Germinal center (tissue), 1 donor: Measurements from ENCODE around the gene PYY.

Source experiments
- DNase-seq: peaks from one replicate; pipeline ENCODE4 v3.0.0; 2012; ENCODE audit warnings: mixed read lengths, low spot score

PYY gene

DNA sequence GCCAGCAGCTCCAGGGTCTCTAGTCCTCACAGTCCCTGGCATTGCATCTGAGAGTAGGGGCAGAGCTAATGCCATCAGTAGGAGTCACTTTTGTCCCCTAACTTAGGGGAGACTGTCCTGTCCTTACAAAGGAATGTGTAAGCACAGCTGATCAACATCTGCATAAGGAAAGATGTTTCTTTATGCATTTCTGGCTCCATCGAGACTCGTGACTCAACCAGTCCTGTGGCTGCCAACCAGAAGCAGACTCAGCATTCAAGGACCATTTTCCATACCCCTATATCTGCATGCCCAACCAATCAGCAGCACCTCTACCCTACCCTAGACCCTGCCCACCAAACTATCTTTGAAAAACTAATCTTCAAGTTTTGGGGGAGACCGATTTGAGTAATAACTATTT is 38.2 kb downstream of the PYY start:
- DNase-seq, result no peak

DNA sequence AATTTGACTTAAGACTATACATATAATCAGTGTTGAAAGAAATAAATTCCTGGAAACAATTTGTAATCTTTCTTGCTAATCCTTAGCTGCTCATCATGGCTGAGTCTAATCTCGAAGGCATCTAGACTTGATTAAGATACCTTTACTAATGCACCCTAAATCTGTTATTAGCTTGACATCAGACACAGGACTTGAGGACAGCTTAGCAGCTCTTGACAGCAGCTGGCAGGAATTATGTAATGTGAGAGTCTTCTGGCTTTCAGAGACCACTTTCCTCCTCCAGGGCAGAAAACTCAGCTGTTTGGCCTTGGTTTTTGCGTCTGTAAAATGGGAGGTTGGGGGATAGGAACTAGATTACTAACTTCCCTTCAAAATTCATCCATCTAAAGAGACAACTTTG is 39.3 kb downstream of the PYY start:
- DNase-seq, result no peak

DNA sequence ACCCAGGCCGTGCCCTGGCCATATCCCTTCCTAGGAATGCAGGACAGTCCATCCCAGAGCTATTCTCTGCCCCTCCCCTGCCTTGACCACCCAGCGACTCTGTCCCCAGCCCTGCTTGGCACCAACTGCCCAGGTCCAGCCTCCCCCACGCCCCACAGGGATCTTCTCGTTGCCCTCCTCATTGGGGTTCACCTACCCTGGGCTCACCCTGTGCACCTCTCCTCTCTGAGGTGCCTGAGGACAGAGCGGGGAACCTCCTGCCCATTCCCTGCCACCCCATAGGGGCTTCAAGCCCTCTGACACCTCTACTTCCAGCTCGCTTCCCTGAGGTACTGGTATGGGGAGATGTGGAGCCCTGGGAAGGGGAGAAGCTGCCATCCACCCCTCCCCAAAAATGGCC is 40.2 kb downstream of the PYY start:
- no peak for DNase-seq

DNA sequence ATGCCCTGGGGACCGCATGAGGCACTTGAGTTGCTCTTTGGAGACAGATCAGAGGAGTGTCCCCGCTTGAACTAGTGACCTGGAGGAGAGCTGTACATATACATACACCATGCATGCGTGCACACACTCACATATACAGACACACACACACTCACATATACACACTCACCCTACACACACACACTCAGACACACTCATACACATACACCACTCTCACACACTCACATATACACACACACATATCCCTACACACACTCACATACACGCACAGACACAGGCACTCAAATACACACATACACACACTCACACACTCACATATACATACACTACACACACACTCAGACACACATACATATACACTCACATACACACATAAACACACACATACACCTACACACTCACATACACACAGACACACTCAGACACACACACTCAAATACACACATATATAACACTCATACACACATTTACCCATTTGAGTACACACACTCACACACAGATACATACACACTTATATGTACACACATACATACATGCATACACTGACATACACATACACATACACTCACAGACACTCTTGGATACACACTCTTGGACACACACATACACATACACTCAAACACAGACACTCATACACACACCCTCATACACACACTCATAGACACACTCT is 41.0 kb downstream of the PYY start:
- no peak for DNase-seq

DNA sequence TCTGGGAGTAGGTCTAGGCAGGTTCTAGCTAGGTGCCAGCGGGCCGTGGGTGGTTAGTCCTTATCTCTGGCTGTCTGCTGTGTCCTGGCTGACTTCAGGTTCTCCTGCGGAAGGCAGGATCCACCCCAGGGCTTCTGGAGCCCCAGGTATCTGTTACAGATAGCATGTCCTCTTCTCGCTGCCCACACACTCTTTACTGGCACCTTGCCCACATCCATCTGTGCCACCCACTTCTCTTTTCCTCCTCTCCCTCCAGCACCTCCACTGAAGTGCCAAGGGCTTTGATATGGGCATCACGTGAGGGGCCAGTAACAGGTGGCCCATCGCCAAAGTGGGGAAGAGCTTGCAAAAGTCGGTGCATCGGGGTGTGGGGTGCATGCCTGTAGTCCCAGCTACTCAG is 41.8 kb downstream of the PYY start:
- DNase-seq, result no peak

DNA sequence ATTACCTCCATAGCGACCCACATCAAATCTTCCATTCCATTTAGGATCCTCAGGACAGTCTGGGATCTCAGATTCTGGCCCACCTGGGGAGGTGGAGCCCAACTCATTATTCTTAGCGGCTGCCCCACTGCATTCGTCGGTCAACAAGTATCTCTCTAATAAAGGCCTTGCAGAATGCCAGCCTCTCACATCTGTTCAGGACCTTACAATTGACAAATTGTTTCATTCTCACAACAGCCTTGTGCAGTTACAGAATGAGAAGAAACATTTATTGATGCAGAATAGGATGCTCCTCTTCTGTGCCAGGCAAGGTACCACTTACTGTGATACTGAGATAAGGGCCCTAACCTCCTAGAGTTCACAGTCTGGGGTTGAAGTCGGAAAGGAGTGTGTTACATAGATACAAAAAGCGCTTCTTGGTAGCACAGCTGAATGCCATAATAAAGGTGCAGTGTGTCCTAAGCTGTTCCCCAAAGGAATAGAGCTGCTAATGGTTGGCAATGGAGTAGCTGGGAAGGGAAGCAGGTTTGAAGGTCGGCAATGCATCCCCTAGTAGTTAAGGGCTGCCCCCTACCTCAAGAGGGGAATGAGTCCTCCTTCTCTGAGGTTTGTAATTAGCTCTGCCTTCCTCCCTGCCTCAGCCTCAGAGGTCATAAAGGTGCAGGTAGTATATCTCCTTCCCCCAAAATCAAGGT is 44.1 kb downstream of the PYY start:
- no peak for DNase-seq

DNA sequence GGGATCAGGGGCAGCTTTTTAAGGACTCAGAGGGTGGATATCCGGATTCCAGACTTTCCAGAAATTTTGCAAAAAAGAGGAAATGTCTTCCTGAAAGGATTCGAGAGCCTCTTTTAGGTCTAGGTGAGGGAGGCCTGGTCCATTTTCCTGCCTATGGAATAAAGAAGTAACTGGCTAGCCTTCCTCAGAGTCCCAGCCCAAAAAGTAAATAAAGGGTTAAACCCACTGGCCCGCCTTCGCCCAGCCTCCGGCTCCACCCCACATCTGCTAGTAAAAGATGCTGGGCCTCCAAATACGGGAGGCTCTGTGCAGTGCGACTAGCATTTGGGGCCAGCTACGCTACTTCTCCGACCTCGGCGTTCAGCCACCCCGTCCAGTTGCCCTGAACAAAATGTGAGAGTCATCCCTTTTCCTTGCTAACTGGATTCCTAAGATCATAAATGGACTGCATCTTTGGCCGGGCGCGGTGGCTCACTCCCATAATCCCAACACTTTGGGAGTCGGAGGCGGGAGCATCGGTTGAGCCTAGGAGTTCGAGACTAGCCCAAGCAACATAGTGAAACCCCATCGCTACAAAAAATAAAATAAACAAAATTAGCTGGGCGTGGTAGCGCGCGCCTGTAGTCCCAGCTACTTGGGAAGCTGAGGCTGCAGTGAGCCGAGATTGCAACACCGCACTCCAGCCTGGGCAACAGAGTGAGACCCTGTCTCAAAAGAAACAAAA is 45.6 kb downstream of the PYY start:
- peak; percentile 47 for DNase-seq

DNA sequence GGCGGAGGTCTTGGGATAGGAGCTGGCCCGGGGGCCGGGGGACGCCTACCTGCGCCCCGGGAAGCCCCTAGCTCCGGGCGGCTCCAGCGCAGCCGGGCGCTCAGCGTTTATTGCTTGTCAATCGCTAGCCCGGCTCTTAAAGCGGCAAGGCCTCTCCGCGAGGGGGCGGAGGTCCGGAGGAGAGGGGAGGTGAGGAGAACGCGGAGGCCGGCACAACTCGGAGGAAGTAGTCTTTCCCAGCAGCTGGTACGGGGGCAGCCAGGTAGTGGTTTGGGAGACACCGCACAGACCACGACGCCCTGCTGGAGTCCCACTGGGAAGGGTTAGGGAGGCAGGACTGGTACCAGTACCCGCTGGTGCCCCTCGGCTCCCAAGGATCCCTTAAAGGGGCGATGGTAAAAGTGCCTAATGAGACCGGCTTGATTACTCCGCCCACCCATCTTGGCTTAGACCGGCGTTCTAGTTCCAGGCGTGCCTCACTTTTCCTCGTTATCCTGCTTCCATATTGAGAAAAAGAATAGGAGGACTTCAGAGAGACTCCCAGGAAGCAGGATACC is 46.2 kb downstream of the PYY start, which contains the start of gene MPP2:
Gene MPP2, minus strand, starts transcription at position 112 of the 557 bp plus-strand sequence. CDS start 3,076 bp downstream, outside the sequence.
- peak; percentile 73 for DNase-seq

DNA sequence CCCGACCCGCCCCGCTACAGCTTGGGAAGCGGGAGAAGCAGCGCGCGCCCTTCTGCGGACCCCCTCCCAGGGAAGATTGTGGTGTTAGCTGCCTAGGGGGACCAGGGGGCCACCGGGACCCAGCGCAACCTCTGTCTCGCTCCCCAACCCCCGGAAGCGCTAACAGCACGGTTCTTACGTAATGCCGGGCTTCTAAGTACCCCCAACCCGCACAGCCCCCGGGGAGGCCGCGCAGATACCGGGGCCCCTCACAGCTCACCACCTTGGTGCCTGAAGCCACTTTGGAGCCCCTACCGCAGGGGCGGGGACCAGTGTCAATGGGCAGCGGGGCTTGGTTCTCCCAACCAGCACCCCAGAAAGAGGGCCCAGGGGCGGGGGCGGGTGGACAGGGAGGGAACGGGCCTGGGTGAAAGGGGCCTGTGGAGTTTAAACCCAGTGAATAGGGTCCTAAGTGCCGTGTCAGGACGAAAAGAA is 46.8 kb downstream of the PYY start:
- no peak for DNase-seq

DNA sequence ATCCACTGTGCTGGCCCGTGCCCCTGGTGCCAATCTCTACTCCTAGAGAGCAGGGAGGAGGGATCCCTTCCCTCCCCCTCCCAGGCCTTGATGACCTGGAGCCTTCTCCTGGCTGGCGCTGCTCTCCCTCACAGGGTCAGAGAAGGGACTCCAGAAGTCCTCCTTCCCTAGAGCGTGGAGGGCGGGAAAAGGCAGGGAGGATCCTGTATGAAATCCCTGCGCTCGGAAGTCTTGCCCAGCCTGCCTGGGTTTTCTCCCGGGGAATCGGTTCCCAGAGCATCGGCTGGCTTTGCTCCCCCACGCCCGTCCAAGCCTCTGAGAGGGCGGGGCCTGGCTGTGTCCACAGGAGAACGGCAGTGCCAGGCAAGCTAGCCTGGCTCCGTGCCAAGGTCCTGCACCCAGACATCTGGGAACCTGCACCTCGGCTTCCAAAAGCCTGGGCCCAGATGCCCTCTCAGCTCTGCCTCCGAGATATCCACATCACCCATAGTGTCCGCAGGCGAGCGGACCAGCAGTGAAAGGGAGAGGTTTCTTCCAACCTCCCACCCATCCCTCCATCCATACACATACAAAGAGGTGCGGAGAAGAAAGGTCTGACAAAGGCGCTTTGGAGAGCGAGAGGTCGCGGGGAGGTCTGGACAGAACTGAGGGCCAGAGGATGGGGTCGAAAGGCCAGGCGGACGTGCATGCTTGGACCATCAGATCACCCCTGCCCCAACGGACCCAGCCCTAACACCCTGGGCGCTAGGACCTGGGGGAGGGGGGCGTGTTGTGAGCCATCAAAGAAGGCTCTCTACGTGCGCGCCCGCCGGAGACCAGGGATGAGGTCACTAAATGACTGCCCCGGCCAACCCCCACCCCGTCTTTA is 47.5 kb downstream of the PYY start:
- no peak for DNase-seq

DNA sequence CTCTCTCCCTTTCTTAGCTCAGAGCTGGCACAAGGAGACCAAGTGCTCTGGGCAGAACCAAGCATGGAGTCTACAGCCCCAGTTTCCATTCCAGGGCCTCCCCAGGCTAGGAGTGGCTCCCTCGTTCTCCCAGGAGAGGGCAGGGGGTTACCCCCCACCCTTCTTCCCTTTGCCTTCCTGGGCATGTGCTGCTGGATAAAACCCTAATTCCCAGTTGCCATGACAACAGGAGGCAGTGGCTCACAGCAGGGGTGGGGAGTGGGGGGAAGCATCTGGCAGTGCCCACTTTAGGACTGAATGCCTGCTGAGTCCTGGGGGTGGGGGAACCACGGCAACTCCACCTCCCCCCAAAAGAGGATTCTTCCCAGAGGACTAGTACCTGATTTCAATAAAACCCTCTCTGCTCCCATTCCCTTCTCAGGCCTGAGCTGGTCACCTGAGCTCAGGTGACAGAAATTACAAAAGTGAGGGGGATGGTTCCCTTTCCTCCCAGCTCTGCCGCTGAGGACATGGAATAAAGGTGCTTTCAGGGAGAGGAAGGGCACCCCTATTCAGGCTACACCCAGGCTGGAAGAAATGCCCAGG is 48.2 kb downstream of the PYY start:
- DNase-seq, result no peak
